Inflammatory macrophage treated with lipopolysaccharide for 1 hour (primary cell): ENCODE measurements around the gene ALDOA.

Experiments used
- DNase-seq, 2 donors: peaks; one replicate each; pipeline ENCODE4 v3.0.0-alpha.2; 2020 to 2022

The ALDOA gene

DNA sequence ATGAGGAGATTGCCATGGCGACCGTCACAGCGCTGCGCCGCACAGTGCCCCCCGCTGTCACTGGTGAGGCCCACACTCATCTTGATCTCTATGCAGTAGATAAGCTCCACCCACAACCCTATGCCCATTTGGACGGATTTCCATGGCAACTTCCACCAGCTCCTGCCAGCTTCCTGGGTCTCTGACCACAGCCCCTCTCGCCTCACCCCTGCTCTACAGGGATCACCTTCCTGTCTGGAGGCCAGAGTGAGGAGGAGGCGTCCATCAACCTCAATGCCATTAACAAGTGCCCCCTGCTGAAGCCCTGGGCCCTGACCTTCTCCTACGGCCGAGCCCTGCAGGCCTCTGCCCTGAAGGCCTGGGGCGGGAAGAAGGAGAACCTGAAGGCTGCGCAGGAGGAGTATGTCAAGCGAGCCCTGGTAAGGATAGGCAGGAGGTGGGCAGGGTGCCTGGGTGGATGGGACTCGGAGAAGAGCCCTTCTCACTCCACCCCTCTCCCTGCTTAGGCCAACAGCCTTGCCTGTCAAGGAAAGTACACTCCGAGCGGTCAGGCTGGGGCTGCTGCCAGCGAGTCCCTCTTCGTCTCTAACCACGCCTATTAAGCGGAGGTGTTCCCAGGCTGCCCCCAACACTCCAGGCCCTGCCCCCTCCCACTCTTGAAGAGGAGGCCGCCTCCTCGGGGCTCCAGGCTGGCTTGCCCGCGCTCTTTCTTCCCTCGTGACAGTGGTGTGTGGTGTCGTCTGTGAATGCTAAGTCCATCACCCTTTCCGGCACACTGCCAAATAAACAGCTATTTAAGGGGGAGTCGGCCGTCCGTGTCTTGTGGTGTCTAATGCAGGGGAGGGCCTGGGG is 4.3 kb downstream of the ALDOA start:
- no peak for DNase-seq

DNA sequence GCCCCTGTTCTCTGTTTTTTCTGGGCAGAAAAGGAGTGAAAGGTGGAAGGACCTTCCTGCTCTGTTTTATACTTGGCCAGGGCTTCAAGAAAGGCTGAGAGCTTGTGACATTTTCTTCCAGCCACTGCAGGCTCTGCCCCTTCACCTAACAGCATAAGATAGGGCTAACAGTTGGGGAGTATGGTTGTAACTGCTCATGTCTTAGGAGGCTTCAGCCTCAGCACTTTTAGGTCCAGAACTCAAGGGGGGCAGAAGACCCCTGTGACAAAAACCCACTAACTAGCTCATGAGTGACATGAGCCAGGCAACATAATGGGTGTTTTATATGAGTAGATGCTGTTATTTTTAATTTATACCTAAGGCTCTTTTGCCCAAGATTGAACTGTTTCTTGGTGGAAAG is 4.9 kb downstream of the ALDOA start:
- no peak for DNase-seq

DNA sequence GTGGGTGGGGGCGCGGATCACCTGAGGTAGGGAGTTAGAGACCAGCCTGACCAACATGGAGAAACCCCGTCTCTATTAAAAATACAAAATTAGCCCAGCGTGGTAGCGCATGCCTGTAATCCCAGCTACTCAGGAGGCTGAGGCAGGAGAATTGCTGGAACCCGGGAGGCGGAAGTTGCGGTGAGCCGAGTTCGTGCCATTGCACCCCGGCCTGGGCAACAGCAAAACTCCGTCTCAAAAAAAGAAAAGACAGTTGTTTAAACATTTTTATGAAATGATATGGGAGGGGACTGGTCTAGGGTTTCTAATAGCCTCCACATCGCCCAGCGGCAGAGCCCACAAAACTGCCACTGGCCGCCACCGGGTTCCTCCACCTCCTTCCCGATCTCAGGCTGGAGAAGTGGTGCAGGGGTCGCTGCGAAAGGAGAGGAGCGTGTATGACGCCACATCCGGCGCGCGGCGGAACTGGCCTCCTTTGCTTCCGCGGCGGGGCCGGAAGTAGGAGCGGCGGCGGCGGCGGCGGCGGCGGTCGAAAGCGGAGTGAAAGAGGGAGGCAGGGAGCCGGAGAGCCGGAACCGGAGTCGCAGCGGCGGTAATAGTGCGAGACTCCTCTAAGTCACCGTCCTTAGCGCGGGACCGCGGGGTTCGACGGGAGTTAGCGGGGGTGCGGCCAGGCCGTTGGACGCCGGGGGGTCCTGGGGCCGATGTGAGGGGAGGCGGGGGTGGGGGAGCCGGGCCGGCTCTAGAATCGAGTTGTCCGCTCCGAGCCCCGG is 10.1 kb downstream of the ALDOA start, which contains the start of gene PPP4C:
PPP4C (plus strand) TSS at position 492 of the 773 bp plus-strand sequence. CDS start 384 bp downstream, outside the sequence.
- peak; percentile 83 to 90 for DNase-seq

DNA sequence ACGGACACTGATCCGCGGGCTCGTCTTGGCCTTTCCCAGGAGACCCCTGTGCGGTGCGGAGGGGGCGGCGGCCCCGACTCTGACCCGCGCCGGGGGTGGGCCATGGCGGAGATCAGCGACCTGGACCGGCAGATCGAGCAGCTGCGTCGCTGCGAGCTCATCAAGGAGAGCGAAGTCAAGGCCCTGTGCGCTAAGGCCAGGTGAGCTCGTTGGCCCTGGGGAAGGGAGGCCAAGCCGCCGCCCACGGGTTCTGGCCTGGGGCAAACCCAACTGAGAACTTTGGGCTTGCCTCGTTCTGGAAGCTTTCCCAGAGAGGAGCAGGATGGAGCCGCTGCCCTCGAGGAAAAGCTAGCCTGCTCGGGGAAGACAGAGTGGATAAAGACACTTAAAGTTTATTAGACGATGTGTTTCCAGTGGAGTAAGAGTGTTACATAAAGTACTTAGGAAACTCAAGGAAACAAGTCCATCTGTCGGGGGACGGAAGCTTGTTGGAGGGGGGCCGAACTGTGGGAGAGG is 10.8 kb downstream of the ALDOA start:
- DNase-seq, result no peak

DNA sequence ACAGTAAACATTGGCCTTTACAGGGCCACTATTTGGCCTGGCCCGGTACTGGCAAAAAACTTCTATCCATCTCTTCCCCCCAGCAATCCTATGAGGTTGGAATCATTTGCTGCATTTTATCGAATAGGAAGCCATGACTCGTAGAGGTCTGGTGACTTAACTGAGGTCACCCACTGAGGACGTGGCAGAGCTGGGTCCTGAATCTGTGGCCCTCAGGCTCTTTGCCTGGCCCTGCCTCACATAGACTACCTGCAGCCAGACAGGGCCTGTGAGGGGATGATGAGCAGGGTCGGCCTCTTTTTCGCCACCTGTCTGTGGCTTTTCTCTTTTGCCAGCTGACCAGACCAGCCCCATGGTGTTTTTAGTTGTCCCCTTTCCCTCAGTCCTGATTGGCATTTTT is 12.1 kb downstream of the ALDOA start:
- no peak for DNase-seq

DNA sequence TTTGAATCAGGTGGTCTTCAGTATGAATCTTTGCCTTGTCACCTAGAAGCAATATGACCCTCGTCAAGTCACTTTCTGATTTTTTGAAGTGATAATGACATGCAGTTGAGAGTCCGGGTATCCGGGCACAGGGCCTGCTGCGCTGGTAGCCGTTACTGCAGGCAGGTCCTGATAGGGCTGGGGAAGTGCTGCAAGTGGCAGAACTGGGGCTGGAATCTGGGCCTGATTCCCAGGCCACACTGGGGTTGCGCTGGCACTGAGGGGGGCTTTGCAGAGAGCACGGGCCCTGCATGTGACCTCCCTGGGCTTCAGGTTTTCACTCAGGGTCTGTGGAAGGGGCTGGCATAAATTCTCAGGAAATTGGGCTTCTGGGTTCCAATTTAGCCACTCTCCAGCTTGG is 13.2 kb downstream of the ALDOA start:
- DNase-seq, result no peak

DNA sequence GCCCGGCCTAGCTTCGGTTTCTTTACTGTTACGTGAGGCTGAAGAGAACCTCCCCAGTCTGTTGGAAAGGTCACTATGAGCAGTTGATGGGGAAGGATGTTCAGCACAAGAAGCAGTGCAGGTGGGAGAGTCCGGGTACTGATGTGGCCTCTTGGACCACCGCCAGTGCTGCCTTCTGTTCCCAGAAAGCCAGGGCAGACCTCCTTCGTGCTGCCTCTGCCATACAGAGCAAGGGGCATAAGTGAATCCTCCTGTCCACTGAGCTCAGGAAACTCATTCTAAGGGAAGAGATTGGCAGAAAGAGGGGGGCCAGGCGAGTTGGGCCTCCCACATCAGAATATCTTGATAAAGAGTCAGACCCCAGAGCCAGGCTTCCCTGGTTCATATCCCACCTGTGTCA is 13.9 kb downstream of the ALDOA start:
- no peak for DNase-seq

DNA sequence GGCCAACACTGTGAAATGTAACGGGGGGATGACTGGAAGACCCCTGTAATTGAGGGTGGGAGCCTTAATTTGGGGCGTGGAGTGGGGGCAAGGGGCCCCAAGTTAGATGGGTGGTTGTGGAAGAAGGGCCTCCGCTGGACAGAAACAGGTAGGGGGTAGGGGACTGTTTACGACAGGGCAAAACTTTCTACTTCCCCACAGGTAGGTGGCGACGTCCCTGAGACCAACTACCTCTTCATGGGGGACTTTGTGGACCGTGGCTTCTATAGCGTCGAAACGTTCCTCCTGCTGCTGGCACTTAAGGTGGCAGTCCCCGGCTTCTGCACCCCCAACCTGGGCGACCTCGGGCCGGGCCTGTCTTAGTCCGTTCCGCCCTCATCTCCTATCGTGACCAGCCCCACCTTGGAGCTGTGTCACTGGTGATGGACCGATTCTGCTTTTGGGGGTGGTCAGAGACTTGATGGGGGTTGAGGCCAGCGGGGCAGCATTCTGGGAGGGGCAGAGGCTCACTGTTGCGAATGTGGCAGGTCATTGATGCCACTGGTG is 17.1 kb downstream of the ALDOA start:
- no peak for DNase-seq

DNA sequence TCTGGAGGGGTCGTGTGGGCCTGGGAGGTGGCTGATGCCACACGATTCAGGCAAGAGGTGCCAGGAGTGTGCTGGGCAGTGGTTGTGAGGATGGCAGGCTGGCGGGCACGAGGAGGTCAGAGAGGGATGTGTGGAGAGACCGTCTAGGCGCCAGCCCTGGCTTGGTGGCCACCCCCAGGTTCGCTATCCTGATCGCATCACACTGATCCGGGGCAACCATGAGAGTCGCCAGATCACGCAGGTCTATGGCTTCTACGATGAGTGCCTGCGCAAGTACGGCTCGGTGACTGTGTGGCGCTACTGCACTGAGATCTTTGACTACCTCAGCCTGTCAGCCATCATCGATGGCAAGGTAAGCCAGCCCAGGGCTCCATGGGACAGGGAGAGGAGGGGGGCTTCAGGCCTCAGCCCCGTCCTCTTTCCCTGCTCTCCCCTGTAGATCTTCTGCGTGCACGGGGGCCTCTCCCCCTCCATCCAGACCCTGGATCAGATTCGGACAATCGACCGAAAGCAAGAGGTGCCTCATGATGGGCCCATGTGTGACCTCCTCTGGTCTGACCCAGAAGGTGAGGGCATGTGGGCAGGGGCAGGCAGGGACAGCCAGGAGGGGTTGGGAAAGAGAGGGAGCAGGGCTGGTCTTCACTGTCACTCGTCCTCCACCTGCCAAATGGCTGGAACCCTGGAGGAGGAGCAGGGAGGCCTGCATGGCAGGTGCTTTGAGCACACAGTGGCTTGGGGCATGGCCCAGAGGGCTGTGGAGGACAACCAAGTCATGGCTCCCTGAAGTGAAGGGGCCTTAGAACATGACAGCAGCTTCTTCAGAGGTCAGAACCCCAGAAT is 17.9 kb downstream of the ALDOA start:
- no peak for DNase-seq

DNA sequence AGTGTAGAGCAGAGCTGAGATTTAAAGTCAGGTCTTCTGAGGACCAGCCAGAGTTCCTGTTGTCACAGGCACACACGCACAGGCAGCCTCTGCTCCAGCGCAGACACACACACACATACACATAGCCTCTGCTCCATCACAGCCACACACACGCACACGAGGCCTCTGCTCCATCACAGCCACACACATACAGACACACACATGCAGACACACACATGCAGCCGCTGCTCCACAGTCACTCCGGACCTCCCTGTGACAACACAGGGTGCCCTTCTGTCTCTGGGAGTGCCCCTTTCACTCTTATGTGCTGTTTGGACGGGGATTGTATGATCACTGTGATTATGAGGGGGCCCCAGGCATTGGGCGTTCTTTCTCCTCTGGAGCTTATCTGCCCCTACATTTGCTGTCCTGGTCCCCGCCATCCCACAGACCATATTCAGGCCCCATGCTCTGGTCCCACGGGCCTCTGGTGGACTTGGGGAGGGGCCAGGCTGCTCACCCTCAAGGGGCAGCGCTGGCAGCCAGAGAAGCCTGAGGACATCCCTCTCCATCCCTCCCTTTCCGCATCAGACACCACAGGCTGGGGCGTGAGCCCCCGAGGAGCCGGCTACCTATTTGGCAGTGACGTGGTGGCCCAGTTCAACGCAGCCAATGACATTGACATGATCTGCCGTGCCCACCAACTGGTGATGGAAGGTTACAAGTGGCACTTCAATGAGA is 18.7 kb downstream of the ALDOA start:
- DNase-seq, result no peak

DNA sequence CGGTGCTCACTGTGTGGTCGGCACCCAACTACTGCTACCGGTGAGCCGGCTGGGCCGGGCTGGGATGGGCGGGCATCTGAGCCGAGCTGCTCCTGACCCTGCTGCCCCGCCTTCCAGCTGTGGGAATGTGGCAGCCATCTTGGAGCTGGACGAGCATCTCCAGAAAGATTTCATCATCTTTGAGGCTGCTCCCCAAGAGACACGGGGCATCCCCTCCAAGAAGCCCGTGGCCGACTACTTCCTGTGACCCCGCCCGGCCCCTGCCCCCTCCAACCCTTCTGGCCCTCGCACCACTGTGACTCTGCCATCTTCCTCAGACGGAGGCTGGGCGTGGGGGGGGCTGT is 19.2 kb downstream of the ALDOA start:
- no peak for DNase-seq

DNA sequence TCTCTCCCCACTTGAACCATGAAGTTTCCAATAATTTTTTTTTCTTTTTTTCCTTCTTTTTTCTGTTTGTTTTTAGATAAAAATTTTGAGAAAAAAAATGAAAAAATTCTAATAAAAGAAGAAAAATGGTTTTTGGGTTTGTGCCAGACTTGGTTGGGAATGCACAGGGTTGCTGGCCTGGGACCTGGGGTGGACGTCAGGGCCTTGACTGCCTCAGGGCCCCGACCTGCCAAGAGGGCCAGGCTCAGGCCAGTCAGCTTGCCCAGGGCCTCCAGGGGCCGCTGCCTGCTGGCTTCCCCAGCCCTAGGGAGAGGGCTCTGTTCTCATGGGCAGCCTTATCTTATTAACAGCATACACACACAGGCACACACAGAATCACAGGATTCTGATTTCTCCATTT is 19.7 kb downstream of the ALDOA start:
- DNase-seq, result no peak

DNA sequence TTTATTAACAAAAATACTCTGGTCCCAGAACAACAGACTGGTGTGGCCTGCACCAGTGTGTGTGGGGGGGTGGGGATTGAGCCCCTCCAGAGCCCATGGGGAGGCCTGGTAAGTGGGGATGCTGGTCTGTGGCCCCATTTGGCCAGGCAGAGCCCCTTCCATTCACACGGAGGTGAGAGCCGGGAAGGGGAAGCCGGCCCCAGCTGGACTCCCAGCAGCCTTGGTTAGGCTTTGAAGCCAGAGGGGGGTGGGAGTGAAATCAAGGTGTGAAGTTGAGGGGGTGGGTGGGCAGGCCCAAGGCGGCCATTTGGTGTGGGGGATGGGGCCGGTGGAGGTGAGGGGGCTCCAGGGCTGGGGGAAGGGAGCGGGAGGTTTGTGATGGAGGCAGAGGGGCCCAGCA is 20.3 kb downstream of the ALDOA start:
- no peak for DNase-seq

DNA sequence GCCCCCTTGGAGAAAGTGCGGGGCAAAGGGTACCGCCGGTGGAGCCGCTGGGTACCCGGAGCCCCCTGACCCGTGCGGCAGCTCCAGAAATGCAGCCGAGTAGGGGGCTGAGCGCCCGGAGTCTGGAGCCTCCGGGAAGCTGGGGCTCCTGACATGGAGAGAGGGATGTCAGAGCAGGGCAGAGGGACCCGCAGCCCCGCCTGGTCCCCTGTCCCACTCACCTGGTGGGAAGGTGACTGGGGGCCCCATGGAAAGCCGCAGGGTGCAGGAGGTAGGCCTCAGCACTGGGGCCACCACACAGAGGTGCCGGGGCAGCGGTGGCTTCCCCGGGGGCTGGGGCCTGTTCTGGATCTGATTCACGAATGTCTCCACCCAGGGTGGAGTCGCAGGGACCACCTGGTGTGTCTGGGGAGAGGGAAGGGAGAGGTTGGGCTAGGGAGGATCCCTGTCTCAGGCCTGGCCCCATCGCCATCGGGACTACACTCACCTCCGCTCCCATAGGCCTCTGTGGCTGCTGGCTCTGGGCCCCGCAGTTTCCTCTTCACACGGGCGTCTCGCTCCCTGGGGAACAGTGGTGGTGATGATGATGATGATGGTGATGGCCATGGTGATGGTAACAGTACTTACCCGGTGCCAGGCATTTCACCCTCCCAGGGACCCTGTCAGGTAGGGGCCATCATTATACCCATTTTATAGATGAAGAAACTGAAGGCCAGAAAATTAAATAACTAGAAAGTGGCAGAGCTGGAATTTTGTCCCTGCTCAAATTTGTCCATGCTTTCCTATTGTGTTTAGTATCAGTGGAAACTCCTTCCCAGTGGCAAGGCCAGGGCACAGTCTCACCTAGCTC is 21.0 kb downstream of the ALDOA start:
- DNase-seq, result no peak

DNA sequence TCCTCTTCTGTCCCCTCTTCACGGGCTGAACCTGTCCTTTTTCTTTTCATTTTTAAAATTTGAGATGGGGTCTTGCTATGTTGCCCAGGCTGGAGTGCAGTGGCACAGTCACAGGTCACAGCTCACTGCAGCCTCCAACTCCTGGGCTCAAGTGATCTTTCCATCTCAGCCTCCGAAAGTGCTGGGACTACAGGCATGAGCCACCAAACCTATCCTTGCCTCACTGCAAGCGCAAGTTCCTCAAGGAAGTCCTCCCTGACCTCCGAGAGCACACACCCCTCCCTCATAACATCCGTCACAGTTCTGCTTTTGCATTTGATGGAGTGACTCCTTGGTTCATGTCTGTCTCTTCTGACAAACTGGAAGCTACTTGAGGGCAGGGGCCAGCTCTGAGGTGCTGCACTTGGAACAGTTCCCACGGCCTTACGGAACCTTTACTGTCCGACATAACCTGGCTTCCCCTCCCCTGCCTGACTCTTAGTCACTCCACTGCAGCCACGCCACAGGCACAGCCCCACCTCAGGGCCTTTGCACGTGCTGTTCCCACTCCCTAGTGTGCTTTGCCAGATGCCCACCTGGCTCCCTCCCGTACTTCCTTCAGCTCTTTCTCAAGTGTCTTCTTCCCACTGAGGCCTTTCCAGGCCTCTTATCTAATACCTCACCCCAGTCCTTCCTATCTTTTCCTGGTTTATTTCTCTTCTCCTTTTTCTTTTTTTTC is 21.8 kb downstream of the ALDOA start:
- DNase-seq, result peak; percentile 80 to 85

DNA sequence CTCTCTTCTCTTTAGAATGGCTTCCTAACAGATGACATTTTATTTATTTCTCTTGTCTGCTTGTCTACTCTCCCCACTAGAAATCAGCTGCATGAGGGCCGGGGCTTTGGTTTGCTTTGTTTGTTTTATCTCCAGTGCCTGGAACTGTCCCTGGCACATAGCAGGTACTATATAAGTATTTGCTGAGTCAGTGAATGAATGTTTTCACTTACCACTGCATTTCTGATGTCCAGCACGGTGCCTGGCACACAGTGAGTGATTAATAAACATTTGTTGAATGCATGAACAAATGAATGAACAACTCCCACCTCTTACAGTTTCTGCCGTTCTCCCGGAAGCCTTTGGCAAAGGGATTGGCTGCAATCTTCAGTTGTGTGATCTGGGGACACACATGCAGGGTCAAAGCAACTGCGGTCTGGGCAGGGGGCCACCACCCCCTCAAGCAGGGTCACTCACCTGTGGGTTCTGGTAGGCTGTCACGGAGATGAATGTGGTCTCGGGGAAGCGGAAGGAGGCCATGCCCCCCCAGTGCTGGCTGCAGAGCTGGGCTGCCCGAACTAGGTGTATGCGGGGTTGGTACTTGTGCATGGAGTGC is 22.8 kb downstream of the ALDOA start:
- DNase-seq, result no peak

DNA sequence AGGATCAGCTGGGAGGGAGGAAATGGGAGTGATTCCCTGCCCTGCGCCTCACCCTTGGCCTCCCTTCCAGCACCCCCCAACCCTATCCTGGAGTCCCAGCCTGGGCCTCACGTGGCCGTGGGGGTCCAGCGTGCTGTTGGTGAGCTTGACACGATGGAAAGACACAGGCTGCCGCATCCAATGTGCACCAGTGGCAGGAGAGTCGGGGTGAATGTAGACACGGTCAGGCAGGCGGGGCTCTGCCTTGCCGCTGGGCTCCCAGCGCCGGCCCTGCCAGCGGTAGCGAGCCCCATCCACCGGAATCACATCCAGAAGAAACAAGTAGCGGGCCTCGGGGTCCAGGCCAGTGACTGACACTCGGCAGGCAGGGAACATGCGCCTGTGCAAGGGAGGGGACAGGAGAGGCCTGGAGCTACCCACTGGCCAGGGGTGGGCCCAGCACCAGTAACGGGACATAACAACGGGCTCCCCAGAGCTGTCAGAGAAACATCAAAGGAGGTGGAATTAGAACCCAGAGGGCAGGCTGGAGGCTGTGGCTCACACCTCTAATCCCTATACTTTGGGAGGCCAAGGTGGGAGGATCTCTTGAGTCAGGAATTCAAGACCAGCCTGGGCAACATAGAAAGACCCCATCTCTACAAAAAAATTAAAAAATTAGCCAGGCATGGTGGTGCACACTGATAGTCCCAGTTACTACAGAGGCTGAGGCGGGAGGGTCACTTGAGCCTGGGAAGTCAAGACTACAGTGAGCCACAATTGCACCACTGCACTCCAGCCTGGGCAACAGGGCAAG is 23.5 kb downstream of the ALDOA start:
- no peak for DNase-seq

DNA sequence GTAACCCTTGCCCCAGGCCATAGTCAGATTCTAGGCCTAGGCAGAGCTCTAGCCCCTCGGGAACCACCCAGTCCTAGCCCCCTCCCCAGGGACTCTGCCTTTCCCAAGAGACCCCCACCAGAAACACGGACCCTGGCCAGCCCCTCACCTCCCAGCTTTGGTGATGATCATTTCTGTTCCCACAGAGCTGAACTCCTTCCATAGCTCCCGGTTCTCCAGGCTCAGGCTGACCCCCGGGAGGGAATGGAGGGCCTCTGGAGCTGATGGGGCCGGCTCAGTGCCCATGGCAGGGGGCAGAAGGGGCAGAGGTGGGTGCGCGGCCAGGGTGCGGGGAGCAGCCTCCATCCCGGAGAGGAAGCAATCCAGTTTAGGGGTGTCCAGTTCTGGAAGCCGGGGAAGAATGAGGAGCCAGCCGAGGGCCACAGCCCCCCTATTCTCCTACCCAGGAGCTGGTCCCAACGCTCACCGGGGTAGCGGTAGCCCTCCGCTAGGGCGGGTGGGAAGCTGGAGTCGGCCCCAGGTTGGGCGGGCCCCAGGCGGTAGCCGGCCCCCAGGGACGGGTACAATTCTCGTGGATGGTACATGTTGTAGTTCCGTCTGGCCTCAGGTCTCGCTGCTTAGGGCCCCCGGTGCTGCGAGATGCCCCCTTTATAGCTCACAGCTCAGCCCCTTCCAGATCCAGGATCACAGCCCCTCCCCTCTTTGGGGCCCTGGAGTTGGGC is 25.2 kb downstream of the ALDOA start:
- no peak for DNase-seq
